A549 (cell line): ENCODE measurements around the gene TBC1D22A.

Experiments
- CHD2 ChIP-seq: fragments of 150-350 bp; IDR thresholded peaks from 2 replicates; pipeline ENCODE4 v1.6.1; 2014; ENCODE audit warnings: low read length; ENCODE audit not compliant: partially characterized antibody
- JUN ChIP-seq, 2 experiments: fragments of >200 bp; sonication (Bioruptor Twin); formaldehyde crosslinking; IDR thresholded peaks; 2 replicates in 1 of 2; 3 replicates in 1 of 2; pipeline ENCODE4 v1.6.1; 2016 to 2017
- TF ChIP-seq, protein P1 (sequence below): fragments of >200 bp; sonication (Bioruptor Twin); formaldehyde crosslinking; IDR thresholded peaks from 3 replicates; pipeline ENCODE4 v1.5.1; 2016
- TF ChIP-seq, protein P2 (sequence below): fragments of >200 bp; sonication (Bioruptor Twin); formaldehyde crosslinking; IDR thresholded peaks from 2 replicates; pipeline ENCODE4 v1.6.1; 2016

- TF ChIP-seq, protein P1, sequence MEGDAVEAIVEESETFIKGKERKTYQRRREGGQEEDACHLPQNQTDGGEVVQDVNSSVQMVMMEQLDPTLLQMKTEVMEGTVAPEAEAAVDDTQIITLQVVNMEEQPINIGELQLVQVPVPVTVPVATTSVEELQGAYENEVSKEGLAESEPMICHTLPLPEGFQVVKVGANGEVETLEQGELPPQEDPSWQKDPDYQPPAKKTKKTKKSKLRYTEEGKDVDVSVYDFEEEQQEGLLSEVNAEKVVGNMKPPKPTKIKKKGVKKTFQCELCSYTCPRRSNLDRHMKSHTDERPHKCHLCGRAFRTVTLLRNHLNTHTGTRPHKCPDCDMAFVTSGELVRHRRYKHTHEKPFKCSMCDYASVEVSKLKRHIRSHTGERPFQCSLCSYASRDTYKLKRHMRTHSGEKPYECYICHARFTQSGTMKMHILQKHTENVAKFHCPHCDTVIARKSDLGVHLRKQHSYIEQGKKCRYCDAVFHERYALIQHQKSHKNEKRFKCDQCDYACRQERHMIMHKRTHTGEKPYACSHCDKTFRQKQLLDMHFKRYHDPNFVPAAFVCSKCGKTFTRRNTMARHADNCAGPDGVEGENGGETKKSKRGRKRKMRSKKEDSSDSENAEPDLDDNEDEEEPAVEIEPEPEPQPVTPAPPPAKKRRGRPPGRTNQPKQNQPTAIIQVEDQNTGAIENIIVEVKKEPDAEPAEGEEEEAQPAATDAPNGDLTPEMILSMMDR: no peak
- TF ChIP-seq, protein P2, sequence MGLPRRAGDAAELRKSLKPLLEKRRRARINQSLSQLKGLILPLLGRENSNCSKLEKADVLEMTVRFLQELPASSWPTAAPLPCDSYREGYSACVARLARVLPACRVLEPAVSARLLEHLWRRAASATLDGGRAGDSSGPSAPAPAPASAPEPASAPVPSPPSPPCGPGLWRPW: no peak
- TF ChIP-seq CHD2: no peak
- TF ChIP-seq JUN (IDR thresholded peaks at IDR 0.05): no peak
Observed at GRCh38 chr22:47091921-47092700, 329.7 kb downstream of the TBC1D22A start.
